H9 (cell line): ENCODE results near the gene ABCA7. TPM values are rescaled to one million over a fixed set of nuclear protein-coding genes. Genes with fewer than 3 reads are reported as not detected.

Experiments
- DNase-seq: peaks from one replicate; pipeline ENCODE4 v3.0.0-alpha.2; 2017
- H2AFZ ChIP-seq: one replicate; pipeline ENCODE4 v1.6.1; 2013; ENCODE audit warnings: mild to moderate bottlenecking, low read length, control low read depth, moderate library complexity
- H2AK5ac ChIP-seq: 2 replicates; pipeline ENCODE4 v1.6.1; 2013; ENCODE audit warnings: low read length, control low read depth, mixed read lengths; ENCODE audit not compliant: insufficient read length
- H2BK120ac ChIP-seq: one replicate; pipeline ENCODE4 v1.6.1; 2013; ENCODE audit warnings: low read depth, mild to moderate bottlenecking, low read length, control low read depth, inconsistent platforms; ENCODE audit not compliant: poor library complexity, severe bottlenecking
- H2BK12ac ChIP-seq: 2 replicates; pipeline ENCODE4 v1.6.1; 2013; ENCODE audit warnings: low read length, control low read depth, mixed read lengths, low read depth; ENCODE audit not compliant: insufficient read length
- H2BK15ac ChIP-seq: 2 replicates; pipeline ENCODE4 v1.6.1; 2013; ENCODE audit warnings: low read depth, low read length, control low read depth
- H2BK20ac ChIP-seq: one replicate; pipeline ENCODE4 v1.6.1; 2013; ENCODE audit warnings: low read depth, mild to moderate bottlenecking, low read length, control low read depth, inconsistent platforms; ENCODE audit not compliant: poor library complexity, severe bottlenecking
- H2BK5ac ChIP-seq: 2 replicates; pipeline ENCODE4 v1.6.1; 2013; ENCODE audit warnings: low read length, control low read depth, mixed read lengths; ENCODE audit not compliant: insufficient read length
- H3K14ac ChIP-seq: 2 replicates; pipeline ENCODE4 v1.6.1; 2013; ENCODE audit warnings: low read length, control low read depth; ENCODE audit not compliant: insufficient read depth
- H3K18ac ChIP-seq: 2 replicates; pipeline ENCODE4 v1.6.1; 2013; ENCODE audit warnings: low read depth, mild to moderate bottlenecking, mixed read lengths, low read length, control low read depth; ENCODE audit not compliant: insufficient read length
- H3K23ac ChIP-seq: 2 replicates; pipeline ENCODE4 v1.6.1; 2013; ENCODE audit warnings: low read length, control low read depth, mixed read lengths, low read depth; ENCODE audit not compliant: insufficient read length
- H3K23me2 ChIP-seq: 2 replicates; pipeline ENCODE4 v1.6.1; 2013; ENCODE audit warnings: low read depth, mild to moderate bottlenecking, mixed read lengths, low read length, control low read depth; ENCODE audit not compliant: insufficient read length, poor library complexity, severe bottlenecking
- H3K27ac ChIP-seq: 2 replicates; pipeline ENCODE4 v1.5.1; 2013; ENCODE audit warnings: low read length, control low read depth, mixed read lengths, low read depth; ENCODE audit not compliant: insufficient read length
- H3K27me3 ChIP-seq: 2 replicates; pipeline ENCODE4 v1.6.1; 2013; ENCODE audit warnings: low read length, control low read depth, inconsistent platforms; ENCODE audit not compliant: insufficient read depth
- H3K4ac ChIP-seq: 2 replicates; pipeline ENCODE4 v1.6.1; 2013; ENCODE audit warnings: low read depth, mild to moderate bottlenecking, control low read depth, inconsistent platforms, low read length, moderate library complexity
- H3K4me1 ChIP-seq: 2 replicates; pipeline ENCODE4 v1.6.1; 2013; ENCODE audit warnings: low read length, control low read depth, inconsistent platforms; ENCODE audit not compliant: insufficient read depth
- H3K4me2 ChIP-seq: 2 replicates; pipeline ENCODE4 v1.6.1; 2013; ENCODE audit warnings: low read length, control low read depth, mixed read lengths; ENCODE audit not compliant: insufficient read length, insufficient read depth
- H3K56ac ChIP-seq: 2 replicates; pipeline ENCODE4 v1.6.1; 2013; ENCODE audit warnings: low read depth, mild to moderate bottlenecking, mixed read lengths, low read length, control low read depth; ENCODE audit not compliant: insufficient read length
- H3K79me1 ChIP-seq: 2 replicates; pipeline ENCODE4 v1.6.1; 2013; ENCODE audit warnings: low read depth, mild to moderate bottlenecking, moderate library complexity, low read length, control low read depth, inconsistent platforms; ENCODE audit not compliant: insufficient read depth, poor library complexity, severe bottlenecking
- H3K79me2 ChIP-seq: 2 replicates; pipeline ENCODE4 v1.6.1; 2013; ENCODE audit warnings: low read length, control low read depth, inconsistent platforms; ENCODE audit not compliant: insufficient read depth
- H3K9ac ChIP-seq: 2 replicates; pipeline ENCODE4 v1.6.1; 2013; ENCODE audit warnings: low read length, control low read depth, mixed read lengths; ENCODE audit not compliant: insufficient read length; ENCODE audit errors: extremely low read depth
- H3K9me3 ChIP-seq: one replicate; pipeline ENCODE4 v1.6.1; 2013; ENCODE audit warnings: low read depth, low read length, inconsistent platforms; ENCODE audit not compliant: control insufficient read depth
- H3T11ph ChIP-seq: one replicate; pipeline ENCODE4 v1.6.1; 2013; ENCODE audit warnings: mild to moderate bottlenecking, low read length, control low read depth, inconsistent platforms
- H4K20me1 ChIP-seq: one replicate; pipeline ENCODE4 v1.6.1; 2013; ENCODE audit not compliant: control insufficient read depth, insufficient read length, insufficient read depth
- H4K5ac ChIP-seq: 2 replicates; pipeline ENCODE4 v1.6.1; 2013; ENCODE audit warnings: low read depth, mild to moderate bottlenecking, mixed read lengths, low read length, control low read depth; ENCODE audit not compliant: insufficient read length
- H4K8ac ChIP-seq: replicated peaks from 2 replicates; pipeline ENCODE4 v1.6.1; 2013; ENCODE audit warnings: low read length, control low read depth, mixed read lengths, low read depth; ENCODE audit not compliant: insufficient read length
- H4K91ac ChIP-seq: 2 replicates; pipeline ENCODE4 v1.6.1; 2013; ENCODE audit warnings: low read depth, mild to moderate bottlenecking, moderate library complexity, mixed read lengths, low read length, control low read depth; ENCODE audit not compliant: insufficient read length
- H3K27ac Mint-ChIP-seq, 3 experiments: 2 replicates in 2 of 3; 3 replicates in 1 of 3; pipeline ENCODE4 v1.8.0; 2020 to 2021; ENCODE audit warnings: mixed read lengths in 3 of 3, mild to moderate bottlenecking in 1 of 3, moderate library complexity in 1 of 3
- H3K27me3 Mint-ChIP-seq: 2 replicates; pipeline ENCODE4 v1.8.0; 2021; ENCODE audit warnings: low read depth, mild to moderate bottlenecking, moderate library complexity, mixed read lengths
- H3K36me3 Mint-ChIP-seq, 3 experiments: 2 replicates in 2 of 3; 3 replicates in 1 of 3; pipeline ENCODE4 v1.8.0; 2020 to 2021; ENCODE audit warnings: low read depth in 3 of 3, mixed read lengths in 3 of 3; ENCODE audit not compliant: insufficient read depth in 1 of 3
- H3K4me1 Mint-ChIP-seq, 2 experiments: 2 replicates each; pipeline ENCODE4 v1.8.0; 2020; ENCODE audit warnings: mixed read lengths in 2 of 2
- H3K4me3 Mint-ChIP-seq, 2 experiments: 2 replicates in 1 of 2; 3 replicates in 1 of 2; pipeline ENCODE4 v1.8.0; 2020 to 2021; ENCODE audit warnings: mild to moderate bottlenecking in 2 of 2, mixed read lengths in 2 of 2, moderate library complexity in 1 of 2
- H3K9me3 Mint-ChIP-seq, 2 experiments: 2 replicates in 1 of 2; 3 replicates in 1 of 2; pipeline ENCODE4 v1.8.0; 2020; ENCODE audit warnings: mild to moderate bottlenecking in 2 of 2, mixed read lengths in 2 of 2, moderate library complexity in 1 of 2
- WGBS: extraction: QIAGEN DNeasy Blood & Tissue Kit; methylation state at CpG from one replicate; pipeline ENCODE4 v1.1.7; 2013; ENCODE audit warnings: missing lambda C conversion rate, low lambda C conversion rate, mixed read lengths; ENCODE audit not compliant: insufficient read length; ENCODE audit errors: extremely low coverage; 5-methylcytosine and 5-hydroxymethylcytosine counted together
- total RNA-seq: library from RNA; stranded (reverse); gene quantifications from 2 replicates; pipeline ENCODE4 v1.2.1, GENCODE V29; 2021
- TF ChIP-seq, protein P1 (sequence below): fragments of 200-600 bp; sonication (generic); conservative IDR thresholded peaks from 3 replicates; pipeline ENCODE4 v1.8.0; 2021; ENCODE audit warnings: antibody characterized with exemption, mild to moderate bottlenecking

ABCA7 gene
- total RNA-seq, 1 experiment from 2014 or later: 34.6 TPM

DNA sequence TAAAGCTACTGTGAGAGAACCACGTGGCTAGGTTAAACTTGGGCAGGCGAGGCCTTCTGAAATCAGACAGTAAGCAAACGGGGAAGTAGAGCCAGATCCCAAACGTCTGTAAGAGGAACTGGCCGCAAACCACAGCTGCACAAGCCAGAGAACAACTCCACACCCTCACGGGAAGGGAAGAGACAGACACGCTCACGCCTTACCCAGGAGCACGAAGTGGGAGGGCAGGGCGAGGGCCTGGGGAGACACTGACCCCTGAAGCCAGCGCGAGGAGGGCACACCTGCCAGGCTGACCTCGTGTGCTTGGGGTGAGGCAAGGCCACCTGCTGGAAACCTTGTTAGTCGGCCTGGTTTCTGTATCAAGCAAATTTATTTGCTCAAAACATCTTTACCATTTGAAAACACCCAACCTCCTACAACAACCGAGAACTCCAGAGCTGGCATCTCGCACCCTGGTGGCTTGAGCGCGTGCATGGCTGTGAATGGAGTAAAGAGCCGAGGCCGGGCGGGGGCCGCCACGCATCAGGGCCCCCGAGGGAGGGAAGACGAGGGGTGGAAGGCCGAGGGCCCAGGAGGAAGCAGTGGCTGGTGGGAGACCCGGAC is 48.0 kb downstream of the ABCA7 start:
- TF ChIP-seq, protein P1, sequence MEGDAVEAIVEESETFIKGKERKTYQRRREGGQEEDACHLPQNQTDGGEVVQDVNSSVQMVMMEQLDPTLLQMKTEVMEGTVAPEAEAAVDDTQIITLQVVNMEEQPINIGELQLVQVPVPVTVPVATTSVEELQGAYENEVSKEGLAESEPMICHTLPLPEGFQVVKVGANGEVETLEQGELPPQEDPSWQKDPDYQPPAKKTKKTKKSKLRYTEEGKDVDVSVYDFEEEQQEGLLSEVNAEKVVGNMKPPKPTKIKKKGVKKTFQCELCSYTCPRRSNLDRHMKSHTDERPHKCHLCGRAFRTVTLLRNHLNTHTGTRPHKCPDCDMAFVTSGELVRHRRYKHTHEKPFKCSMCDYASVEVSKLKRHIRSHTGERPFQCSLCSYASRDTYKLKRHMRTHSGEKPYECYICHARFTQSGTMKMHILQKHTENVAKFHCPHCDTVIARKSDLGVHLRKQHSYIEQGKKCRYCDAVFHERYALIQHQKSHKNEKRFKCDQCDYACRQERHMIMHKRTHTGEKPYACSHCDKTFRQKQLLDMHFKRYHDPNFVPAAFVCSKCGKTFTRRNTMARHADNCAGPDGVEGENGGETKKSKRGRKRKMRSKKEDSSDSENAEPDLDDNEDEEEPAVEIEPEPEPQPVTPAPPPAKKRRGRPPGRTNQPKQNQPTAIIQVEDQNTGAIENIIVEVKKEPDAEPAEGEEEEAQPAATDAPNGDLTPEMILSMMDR: no peak
- H3K4me3 Mint-ChIP-seq: no peak overlapping the region
- Histone ChIP-seq H2BK12ac (no peak overlapping the region), H2BK5ac (peak overlapping the region; percentile 32), H2BK20ac (no peak overlapping the region), H3K4ac (no peak overlapping the region), H2BK15ac (no peak overlapping the region), H3K23me2 (no peaks in the 10 kb centered on the region), H3K9me3 (no peaks in the 10 kb centered on the region), H3K23ac (no peak overlapping the region), H3K27me3 (no peaks in the 10 kb centered on the region), H4K5ac (no peak overlapping the region), H3K18ac (no peak overlapping the region), H3K27ac (no peak overlapping the region), H3K14ac (no peak overlapping the region), H4K91ac (no peak overlapping the region), H4K20me1 (no peaks in the 10 kb centered on the region), H2AFZ (no peak overlapping the region), H3K4me2 (no peak overlapping the region), H3K79me2 (no peaks in the 10 kb centered on the region), H3K79me1 (no peaks in the 10 kb centered on the region), H4K8ac (no peak overlapping the region), H2BK120ac (no peak overlapping the region), H3K4me1 (no peaks in the 10 kb centered on the region), H3T11ph (no peak overlapping the region), H2AK5ac (no peak overlapping the region), H3K56ac (no peak overlapping the region), H3K9ac (no peak overlapping the region)
- no CpG with 5 or more reads among the region's 27 CpGs for WGBS
- 0 out of 4 replicates have a peak, but pooled peaks cover 0 to 2% of the 10 kb centered on the region in 2 experiments for H3K4me1 Mint-ChIP-seq
- DNase-seq: no peak
- peak overlapping the region in 2 of 3 experiments; percentile 61 to 94; a peak in 4 of 7 replicates for H3K27ac Mint-ChIP-seq
- no peaks in the 10 kb centered on the region for H3K27me3 Mint-ChIP-seq
- H3K9me3 Mint-ChIP-seq: no peaks in the 10 kb centered on the region
- H3K36me3 Mint-ChIP-seq: peaks cover 16 to 53% (median 47%) of the 10 kb centered on the region in 3 experiments; a peak in 6 of 7 replicates
